ENCODE measurements around the gene OR2D2.
"Not testable (repeated sequence)": the region's sequence is repeated elsewhere in the genome, so short reads cannot be mapped to it uniquely, and the experiment has no call there.

Gene OR2D2

GRCh38 chr11:6864438-6864837 is 27.9 kb downstream of the OR2D2 start:
- TF ChIP-seq FOXP2 (optimal IDR thresholded peaks at IDR 0.05; ENCODE audit: control extremely low read depth, extremely low read length, insufficient read depth) (no peak), EZH2 (IDR thresholded peaks at IDR 0.05) (no peak), POLR2AphosphoS5 (IDR thresholded peaks at IDR 0.05; ENCODE audit: borderline replicate concordance, low read depth, low read length) (no peak)

GRCh38 chr11:6862961-6863360 is 29.3 kb downstream of the OR2D2 start, which contains the start of gene OR10A2:
Gene OR10A2 (plus strand): TSS chr11:6863057. CDS start chr11:6869755, 6,698 bp downstream.
- H3K36me3 ChIP-seq (ENCODE audit: insufficient read depth, low read length) = no peaks in the 10 kb centered on the region
- no peak within 1 kb of the TSS for H3K9ac ChIP-seq (ENCODE audit: insufficient read length)

More at GRCh38 chr11:6864438-6864837, 27.9 kb downstream of the OR2D2 start:
- Histone ChIP-seq H3K9me3 (ENCODE audit: low read depth, low read length) (no peaks in the 10 kb centered on the region), H3K4me3 (no peak overlapping the region), H3K9ac (ENCODE audit: insufficient read length) (no peak overlapping the region), H3K27ac (no peak overlapping the region), H3K36me3 (ENCODE audit: insufficient read depth, low read length) (no peaks in the 10 kb centered on the region)
- DNase-seq (ENCODE audit: low read depth, low spot score) = no peak

GRCh38 chr11:6856871-6857270 is 35.4 kb downstream of the OR2D2 start:
- Histone ChIP-seq H3K9me3 (ENCODE audit: low read depth, low read length) (no peaks in the 10 kb centered on the region), H3K36me3 (ENCODE audit: insufficient read depth, low read length) (no peaks in the 10 kb centered on the region), H3K4me3 (no peak overlapping the region), H3K27ac (no peak overlapping the region), H3K9ac (ENCODE audit: insufficient read length) (no peak overlapping the region)
- no peak for DNase-seq (ENCODE audit: low read depth, low spot score)
- no peak for TF ChIP-seq FOXP2 (optimal IDR thresholded peaks at IDR 0.05; ENCODE audit: control extremely low read depth, extremely low read length, insufficient read depth)
- TF ChIP-seq POLR2AphosphoS5 (IDR thresholded peaks at IDR 0.05; ENCODE audit: borderline replicate concordance, low read depth, low read length) = no peak
- TF ChIP-seq EZH2 (IDR thresholded peaks at IDR 0.05) = no peak

More at GRCh38 chr11:6862961-6863360, 29.3 kb downstream of the OR2D2 start, which contains the start of gene OR10A2:
- H3K4me3 ChIP-seq = no peak within 1 kb of the TSS
- H3K27ac ChIP-seq = no peak within 1 kb of the TSS
- no peaks in the 10 kb centered on the region for H3K9me3 ChIP-seq (ENCODE audit: low read depth, low read length)
- DNase-seq (ENCODE audit: low read depth, low spot score) = no peak
- TF ChIP-seq EZH2 (IDR thresholded peaks at IDR 0.05) = no peak
- no peak for TF ChIP-seq FOXP2 (optimal IDR thresholded peaks at IDR 0.05; ENCODE audit: control extremely low read depth, extremely low read length, insufficient read depth)
- no peak for TF ChIP-seq POLR2AphosphoS5 (IDR thresholded peaks at IDR 0.05; ENCODE audit: borderline replicate concordance, low read depth, low read length)

- H3K4me3 ChIP-seq = no peak overlapping the region
- H3K27ac ChIP-seq = no peak overlapping the region
- no peaks in the 10 kb centered on the region for H3K36me3 ChIP-seq (ENCODE audit: insufficient read depth, low read length)
- no peaks in the 10 kb centered on the region for H3K9me3 ChIP-seq (ENCODE audit: low read depth, low read length)
- TF ChIP-seq FOXP2 (optimal IDR thresholded peaks at IDR 0.05; ENCODE audit: control extremely low read depth, extremely low read length, insufficient read depth) (no peak), POLR2AphosphoS5 (IDR thresholded peaks at IDR 0.05; ENCODE audit: borderline replicate concordance, low read depth, low read length) (no peak), EZH2 (IDR thresholded peaks at IDR 0.05) (no peak)
- DNase-seq (ENCODE audit: low read depth, low spot score) = no peak
- no peak overlapping the region for H3K9ac ChIP-seq (ENCODE audit: insufficient read length)
Observed at GRCh38 chr11:6855971-6856541, 36.2 kb downstream of the OR2D2 start.

- DNase-seq (ENCODE audit: low read depth, low spot score); H3K9me3 ChIP-seq (ENCODE audit: low read depth, low read length); H3K9ac ChIP-seq (ENCODE audit: insufficient read length); H3K36me3 ChIP-seq (ENCODE audit: insufficient read depth, low read length); H3K27ac ChIP-seq; H3K4me3 ChIP-seq: not testable (repeated sequence)
Observed at GRCh38 chr11:6854801-6855200, 37.5 kb downstream of the OR2D2 start.

GRCh38 chr11:6850526-6850925 is 41.8 kb downstream of the OR2D2 start:
- no peak overlapping the region for H3K4me3 ChIP-seq
- no peak overlapping the region for H3K9ac ChIP-seq (ENCODE audit: insufficient read length)
- no peaks in the 10 kb centered on the region for H3K9me3 ChIP-seq (ENCODE audit: low read depth, low read length)
- H3K27ac ChIP-seq = no peak overlapping the region
- no peaks in the 10 kb centered on the region for H3K36me3 ChIP-seq (ENCODE audit: insufficient read depth, low read length)
- no peak for DNase-seq (ENCODE audit: low read depth, low spot score)
- TF ChIP-seq EZH2 (IDR thresholded peaks at IDR 0.05) (no peak), POLR2AphosphoS5 (IDR thresholded peaks at IDR 0.05; ENCODE audit: borderline replicate concordance, low read depth, low read length) (no peak), FOXP2 (optimal IDR thresholded peaks at IDR 0.05; ENCODE audit: control extremely low read depth, extremely low read length, insufficient read depth) (no peak)

GRCh38 chr11:6845383-6845782 is 46.9 kb downstream of the OR2D2 start, which contains the start of gene OR10A5:
Gene OR10A5 (plus strand): TSS chr11:6845683. CDS start chr11:6845683, 0 bp downstream.
- no peak for DNase-seq (ENCODE audit: low read depth, low spot score)
- Histone ChIP-seq H3K36me3 (ENCODE audit: insufficient read depth, low read length) (no peaks in the 10 kb centered on the region), H3K27ac (no peak within 1 kb of the TSS), H3K9ac (ENCODE audit: insufficient read length) (no peak within 1 kb of the TSS), H3K4me3 (no peak within 1 kb of the TSS), H3K9me3 (ENCODE audit: low read depth, low read length) (no peaks in the 10 kb centered on the region)
- TF ChIP-seq EZH2 (IDR thresholded peaks at IDR 0.05) (no peak), POLR2AphosphoS5 (IDR thresholded peaks at IDR 0.05; ENCODE audit: borderline replicate concordance, low read depth, low read length) (no peak), FOXP2 (optimal IDR thresholded peaks at IDR 0.05; ENCODE audit: control extremely low read depth, extremely low read length, insufficient read depth) (no peak)

- TF ChIP-seq EZH2 (IDR thresholded peaks at IDR 0.05) (no peak), FOXP2 (optimal IDR thresholded peaks at IDR 0.05; ENCODE audit: control extremely low read depth, extremely low read length, insufficient read depth) (no peak), POLR2AphosphoS5 (IDR thresholded peaks at IDR 0.05; ENCODE audit: borderline replicate concordance, low read depth, low read length) (no peak)
- H3K36me3 ChIP-seq (ENCODE audit: insufficient read depth, low read length) = no peaks in the 10 kb centered on the region
- H3K4me3 ChIP-seq = no peak overlapping the region
- no peak for DNase-seq (ENCODE audit: low read depth, low spot score)
- H3K9ac ChIP-seq (ENCODE audit: insufficient read length) = no peak overlapping the region
- H3K27ac ChIP-seq = no peak overlapping the region
- H3K9me3 ChIP-seq (ENCODE audit: low read depth, low read length) = no peaks in the 10 kb centered on the region
Observed at GRCh38 chr11:6844356-6844755, 47.9 kb downstream of the OR2D2 start.

- TF ChIP-seq EZH2 (IDR thresholded peaks at IDR 0.05) (no peak), FOXP2 (optimal IDR thresholded peaks at IDR 0.05; ENCODE audit: control extremely low read depth, extremely low read length, insufficient read depth) (no peak), POLR2AphosphoS5 (IDR thresholded peaks at IDR 0.05; ENCODE audit: borderline replicate concordance, low read depth, low read length) (no peak)
- no peak overlapping the region for H3K4me3 ChIP-seq
- no peak for DNase-seq (ENCODE audit: low read depth, low spot score)
Observed at GRCh38 chr11:6843670-6844069, 48.6 kb downstream of the OR2D2 start.

More at GRCh38 chr11:6843670-6844069, 48.6 kb downstream of the OR2D2 start:
- Histone ChIP-seq H3K27ac (no peak overlapping the region), H3K36me3 (ENCODE audit: insufficient read depth, low read length) (no peaks in the 10 kb centered on the region), H3K9ac (ENCODE audit: insufficient read length) (no peak overlapping the region), H3K9me3 (ENCODE audit: low read depth, low read length) (no peaks in the 10 kb centered on the region)
